ENCODE data around the gene PEX14.

PEX14 gene

GRCh38 chr1:10519016-10519417, 44.3 kb downstream of the PEX14 start:
- no peak for DNase-seq (ENCODE audit: low spot score)

DNA sequence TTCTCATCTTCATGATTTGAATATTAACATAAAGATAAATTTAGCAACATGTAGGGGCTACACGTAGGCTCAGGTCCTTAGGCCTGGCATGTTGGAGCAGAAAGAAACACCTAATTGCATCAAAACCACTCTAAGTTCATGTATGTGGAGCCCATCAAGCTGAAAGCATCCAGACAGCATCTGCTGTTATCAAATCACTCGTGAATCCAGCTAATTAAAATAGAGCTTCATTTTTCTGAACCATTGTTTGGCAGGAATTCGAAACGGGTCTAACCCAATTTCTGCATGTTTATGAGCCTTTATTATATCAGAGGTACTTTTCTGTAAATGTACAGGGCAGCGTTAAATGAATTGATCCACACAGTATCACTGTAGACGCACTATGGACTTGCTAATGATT, 45.7 kb downstream of the PEX14 start:
- DNase-seq (ENCODE audit: low spot score), result no peak

DNA sequence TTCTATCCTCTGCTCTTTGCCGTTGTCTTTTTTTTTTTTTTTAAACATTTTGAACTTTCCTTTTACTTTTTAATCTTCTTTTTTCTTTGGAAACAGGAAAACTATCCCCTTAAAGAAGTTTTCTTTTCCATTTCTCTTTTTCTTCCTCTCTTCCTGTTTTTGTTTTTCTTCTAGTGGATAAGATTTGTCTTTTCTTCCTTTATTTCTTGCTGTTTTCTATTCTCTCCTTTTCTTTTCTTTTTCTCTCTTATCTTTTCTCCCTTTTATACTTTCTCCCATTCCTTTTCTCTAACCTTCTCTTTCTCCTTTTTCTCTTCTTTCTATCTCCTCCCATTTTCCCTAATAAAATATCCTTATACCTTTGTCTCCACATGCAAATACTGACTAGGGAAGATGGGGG, 46.2 kb downstream of the PEX14 start:
- DNase-seq (ENCODE audit: low spot score), result no peak

DNA sequence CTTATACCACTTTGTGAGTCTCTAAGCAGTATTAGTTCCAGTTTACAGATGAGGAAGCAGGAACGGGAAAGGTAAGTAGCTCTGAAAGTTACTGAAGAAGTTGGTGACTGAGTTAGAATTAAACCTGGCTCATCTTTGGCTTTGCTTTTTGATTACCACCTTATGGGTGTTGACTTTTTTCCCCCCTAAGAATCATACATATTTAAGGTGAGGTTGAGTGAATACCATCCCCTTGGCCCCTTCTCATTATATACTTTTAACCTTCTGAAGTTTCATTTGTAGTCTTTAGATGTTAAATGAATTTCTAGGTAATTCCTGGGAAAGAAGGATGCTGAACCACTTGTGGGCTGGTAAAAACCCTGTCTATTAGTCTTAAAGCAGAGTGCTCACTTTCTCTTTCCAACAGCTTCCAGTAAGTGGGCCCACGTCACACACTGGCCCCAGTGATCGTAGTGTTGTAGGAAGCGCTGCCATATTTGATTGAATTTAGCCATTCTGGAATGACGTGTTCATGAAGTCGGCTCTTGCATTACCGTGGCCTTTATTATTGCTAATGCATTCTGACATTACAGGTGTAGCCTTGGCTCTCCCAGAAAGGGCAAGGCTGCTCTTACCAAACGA, 46.9 kb downstream of the PEX14 start:
- DNase-seq (ENCODE audit: low spot score), result no peak

GRCh38 chr1:10522322-10522860, 47.6 kb downstream of the PEX14 start:
- DNase-seq (ENCODE audit: low spot score), result no peak

DNA sequence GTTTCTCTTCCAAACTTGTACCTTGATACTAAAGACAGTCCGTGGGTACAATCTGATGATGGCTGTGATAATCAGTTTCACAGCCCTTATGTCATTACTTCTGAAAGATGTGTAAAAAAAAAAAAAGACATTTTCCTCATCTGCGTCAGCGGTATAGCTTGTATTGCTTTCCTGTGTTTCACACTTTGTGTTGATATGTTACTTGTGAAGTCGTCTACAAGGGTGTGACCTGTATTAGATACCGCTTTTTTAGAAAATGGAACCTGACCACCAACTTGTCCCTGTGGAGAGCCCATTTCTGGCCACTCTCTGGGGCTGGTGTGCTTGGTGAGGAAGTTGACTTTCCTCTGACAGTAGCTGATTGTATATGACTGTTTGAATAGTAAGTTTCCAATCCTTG, 50.5 kb downstream of the PEX14 start:
- no peak for DNase-seq (ENCODE audit: low spot score)

DNA sequence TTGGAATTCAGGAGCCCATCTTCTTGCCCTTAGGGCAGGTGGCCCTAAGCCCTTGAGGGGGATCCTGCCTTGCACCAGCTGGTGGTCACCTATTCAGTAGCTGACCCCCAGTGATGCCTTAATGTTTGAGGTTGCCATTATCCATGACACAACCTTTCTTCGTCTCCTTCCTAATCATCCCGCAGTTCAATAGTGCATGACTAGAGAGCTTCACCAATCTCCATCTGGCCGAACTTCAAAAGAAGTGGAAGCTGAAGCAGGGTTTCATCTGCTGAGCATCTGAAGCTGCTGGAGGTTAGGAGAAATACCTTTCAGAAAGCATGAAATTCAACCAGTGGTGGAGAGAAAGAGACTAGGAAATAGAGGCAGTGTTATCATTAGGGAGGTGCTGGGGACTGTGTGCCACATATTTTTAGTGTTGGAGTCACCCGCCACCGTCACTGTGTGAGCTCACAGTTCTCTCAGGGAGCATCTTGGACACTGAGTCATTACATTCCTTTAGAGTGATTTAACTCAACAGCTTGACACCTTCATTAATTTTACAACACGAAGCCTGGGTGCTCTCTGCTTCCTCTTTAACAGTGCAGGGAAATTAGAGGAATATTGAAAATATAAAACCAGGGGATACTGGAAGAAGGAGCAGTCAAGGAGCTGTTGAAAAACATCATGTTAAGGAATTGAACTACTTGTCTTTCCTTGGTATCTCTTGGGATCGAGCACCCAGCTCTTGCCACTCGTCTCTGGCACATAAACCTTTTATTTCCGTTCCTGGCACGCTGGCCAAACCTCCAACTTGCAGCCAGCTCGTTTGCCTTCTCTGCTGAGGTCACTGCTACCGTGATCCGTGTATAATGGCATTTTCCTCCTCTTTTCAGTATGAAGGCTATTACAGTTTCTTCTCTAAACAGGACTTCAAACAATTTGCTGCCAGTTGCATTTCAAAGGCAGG, 53.6 kb downstream of the PEX14 start:
- no peak for DNase-seq (ENCODE audit: low spot score)

DNA sequence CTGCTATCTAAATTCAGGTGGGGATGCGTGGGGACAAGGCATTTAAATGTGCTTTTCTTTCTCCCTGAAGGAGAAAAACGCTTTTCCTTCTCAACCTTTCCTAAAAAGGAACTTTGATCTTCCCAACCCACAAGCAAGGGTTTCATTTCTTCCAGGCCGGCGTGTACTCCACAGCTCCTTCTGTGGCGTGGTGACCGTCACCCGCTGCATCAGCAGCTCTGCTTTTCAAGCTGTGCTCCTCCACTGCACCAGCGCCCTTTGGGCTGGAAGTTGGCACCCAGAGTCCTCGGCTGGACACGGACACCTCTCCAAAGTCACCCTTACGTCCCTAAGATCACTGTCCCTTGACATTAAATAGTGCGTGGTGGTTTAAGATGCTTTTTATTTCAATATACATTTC, 54.3 kb downstream of the PEX14 start:
- DNase-seq (ENCODE audit: low spot score), result no peak

DNA sequence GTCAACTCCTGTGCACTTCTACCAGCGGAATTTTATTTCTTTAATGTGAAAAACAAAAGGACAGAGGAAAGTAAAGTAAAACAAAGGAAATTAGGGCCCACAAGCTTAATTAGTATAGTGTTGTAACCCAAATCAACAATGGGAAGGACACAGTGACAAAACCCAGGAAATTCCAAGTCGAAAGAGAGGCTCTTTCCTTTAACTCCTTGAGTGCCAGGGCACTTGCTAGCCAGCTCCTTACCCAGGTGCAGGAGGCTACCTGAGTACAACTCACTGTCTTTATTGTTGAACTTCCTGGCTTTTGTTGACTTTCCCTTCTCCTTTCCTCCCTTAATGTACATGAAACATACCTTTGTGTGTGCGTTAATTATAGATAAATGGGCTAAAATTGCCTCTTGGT, 55.0 kb downstream of the PEX14 start:
- no peak for DNase-seq (ENCODE audit: low spot score)

- peak; percentile 82 for DNase-seq (ENCODE audit: low spot score)
Observed at GRCh38 chr1:10530281-10530740, 55.6 kb downstream of the PEX14 start.

DNA sequence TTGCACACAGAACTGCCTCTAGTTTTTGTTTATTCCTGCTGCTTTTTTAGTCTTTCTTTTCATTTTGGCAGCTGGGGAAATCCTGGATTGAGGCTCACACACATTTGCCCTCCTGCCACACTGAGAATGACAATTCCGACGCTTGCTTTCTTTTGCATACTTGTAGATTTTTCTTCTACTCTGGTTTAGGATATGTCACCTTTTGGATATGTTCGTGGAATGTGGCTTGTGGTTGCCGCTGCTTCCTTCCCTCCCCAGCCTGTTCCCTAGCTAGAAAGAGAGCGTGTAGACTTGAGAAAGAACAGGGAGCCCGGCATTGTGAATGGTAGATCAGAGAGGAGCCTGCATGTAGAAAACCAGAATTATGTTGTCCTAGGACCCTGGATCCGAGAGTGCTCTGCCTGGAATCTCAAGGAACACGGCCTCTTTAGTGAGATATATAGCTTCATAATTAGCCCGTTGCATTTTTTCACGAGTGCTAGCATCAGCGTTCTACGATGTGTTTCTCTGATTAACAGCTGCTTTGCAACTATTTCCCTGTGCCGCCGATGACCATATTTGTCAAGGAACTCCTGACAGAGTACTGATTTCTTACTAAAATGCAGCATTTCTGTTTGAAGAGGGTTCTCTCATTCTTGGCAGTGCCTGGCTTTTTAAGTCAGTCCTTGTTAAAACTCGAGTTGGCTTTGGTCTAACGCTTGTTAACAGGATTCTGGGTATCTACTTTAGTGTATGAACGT, 56.2 kb downstream of the PEX14 start:
- DNase-seq (ENCODE audit: low spot score), result no peak

DNA sequence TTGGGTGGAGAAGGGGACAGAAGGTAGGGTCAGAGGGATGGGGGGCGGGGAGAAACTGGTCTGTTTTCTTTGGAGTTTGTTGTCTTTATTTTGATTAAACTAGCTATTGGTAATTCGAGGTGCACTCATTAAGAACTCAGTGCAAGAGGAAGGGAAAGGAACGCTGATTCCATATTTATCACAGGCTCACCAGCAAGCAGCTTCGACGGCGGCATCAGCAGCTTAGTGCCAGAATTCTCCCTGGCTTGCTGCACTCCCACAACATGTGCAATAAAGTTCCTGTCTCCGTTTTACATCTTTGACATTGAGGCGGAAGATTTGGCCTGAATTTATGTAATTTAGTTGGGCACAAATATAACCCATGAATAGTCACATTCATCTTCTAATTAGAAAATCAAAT, 57.6 kb downstream of the PEX14 start:
- DNase-seq (ENCODE audit: low spot score), result no peak

DNA sequence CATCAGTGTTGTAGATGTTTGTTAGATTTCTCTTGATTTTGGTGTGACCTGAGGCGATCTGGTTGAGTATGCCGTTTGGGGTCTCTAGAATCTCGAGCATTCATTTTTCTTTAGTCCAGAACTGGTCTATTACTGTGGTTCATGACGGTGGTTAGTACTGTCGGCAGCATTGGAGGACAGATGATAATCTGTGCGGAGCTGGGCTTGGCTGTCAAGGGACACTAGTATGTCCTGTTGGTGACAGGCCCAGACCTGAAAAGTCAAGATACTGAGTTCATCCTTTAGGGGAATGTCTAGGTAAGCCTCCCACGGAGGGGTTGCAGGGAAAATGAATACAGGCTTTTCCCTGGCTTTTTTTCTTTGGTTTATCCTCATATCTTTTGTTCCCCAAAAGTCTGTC, 59.8 kb downstream of the PEX14 start:
- DNase-seq (ENCODE audit: low spot score), result no peak

DNA sequence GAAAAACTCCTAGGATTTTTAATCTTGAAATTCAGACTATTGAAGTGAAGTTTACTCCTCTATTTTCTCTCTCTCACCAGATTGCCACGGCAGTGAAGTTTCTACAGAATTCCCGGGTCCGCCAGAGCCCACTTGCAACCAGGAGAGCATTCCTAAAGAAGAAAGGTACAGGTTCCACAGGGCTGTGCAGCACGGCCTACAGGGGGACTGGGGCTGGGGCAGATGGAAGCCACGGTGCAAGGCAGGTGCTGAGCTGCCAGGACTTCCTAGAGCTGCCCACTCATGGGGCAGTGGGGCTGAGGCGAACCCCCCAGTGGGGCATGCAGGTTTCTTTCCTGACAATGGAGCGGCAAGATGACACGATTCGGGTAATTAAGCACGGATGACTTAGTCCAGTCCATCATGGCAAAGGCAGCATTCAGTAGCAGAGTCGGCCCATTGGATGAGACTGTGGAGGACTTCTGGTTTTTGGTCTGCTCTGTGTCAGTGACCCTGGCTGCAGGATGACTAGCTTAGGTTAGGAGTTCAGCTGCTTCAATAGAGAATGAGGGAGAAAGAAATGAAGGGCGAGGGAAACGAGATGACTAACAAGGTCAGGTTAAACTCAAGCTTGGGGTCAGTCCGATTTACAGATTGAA, 61.5 kb downstream of the PEX14 start:
- DNase-seq (ENCODE audit: low spot score), result no peak

DNA sequence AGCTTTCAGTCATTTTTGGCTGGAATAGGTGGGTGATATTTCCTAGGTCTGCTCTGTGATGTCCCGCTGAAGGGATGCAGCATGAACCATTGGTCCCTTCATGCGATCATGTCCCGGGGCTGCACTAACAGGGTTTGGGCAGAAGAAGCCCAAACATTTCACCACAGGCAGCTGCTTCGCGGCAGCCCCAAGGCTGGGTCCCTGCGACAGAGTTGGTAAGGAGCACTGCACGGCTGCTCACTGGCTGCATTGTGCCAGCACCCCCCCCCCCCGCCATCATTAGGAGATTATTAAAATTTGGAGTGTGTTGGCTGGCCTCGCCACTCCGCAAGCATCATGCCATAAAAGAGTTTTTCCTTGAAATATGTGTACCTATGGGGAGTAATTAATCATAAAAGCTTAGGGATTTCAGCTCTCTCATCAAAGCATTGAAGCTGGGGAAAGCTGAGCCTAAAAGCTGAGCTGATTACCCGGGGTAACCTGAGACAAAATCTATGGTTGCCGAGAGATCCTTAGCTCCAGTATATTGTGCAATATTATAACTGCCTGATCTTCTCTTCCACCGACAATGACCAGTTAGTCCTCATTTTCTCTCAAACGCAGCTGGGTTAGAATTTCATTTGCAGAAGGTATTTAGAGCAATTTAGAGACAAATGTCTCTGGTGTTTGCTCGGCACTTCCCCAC, 62.5 kb downstream of the PEX14 start:
- no peak for DNase-seq (ENCODE audit: low spot score)

GRCh38 chr1:10538646-10539355, 64.1 kb downstream of the PEX14 start:
- no peak for DNase-seq (ENCODE audit: low spot score)

- no peak for DNase-seq (ENCODE audit: low spot score)
Observed at GRCh38 chr1:10539411-10540043, 64.8 kb downstream of the PEX14 start.

DNA sequence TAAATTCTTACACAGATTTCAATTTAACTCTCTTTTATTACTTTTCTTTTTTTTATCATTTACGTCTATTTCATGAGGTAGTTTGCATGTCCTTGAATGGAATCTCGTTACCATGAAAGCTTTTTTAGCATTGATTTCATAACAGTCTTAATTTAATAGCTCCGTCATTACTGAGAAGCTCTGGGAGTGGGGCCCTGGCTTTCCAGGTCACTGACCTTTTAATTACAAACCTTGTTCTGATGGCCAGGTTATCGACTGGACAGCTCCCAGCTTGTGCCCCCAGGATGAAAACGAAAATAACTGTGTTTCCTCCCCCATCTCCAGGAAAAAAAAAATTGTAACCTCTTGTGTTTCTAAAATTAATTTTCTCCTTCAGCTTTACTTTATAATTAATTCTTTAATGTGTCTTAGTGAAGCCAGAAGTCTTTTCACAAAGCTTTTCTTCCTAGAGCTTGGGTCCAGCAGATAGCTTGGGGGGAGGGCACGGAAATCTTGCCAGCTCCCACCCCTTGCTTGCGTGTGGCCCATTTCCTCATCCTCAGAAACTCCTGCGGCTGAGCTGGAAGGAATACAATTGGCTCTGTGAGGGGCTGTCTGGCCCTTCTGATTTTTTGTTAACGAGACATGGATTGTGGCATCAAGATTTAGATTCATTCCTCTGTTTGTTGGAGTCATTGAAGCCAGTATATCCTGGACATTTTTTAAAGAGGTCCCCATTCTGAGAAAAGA, 65.7 kb downstream of the PEX14 start:
- no peak for DNase-seq (ENCODE audit: low spot score)

DNA sequence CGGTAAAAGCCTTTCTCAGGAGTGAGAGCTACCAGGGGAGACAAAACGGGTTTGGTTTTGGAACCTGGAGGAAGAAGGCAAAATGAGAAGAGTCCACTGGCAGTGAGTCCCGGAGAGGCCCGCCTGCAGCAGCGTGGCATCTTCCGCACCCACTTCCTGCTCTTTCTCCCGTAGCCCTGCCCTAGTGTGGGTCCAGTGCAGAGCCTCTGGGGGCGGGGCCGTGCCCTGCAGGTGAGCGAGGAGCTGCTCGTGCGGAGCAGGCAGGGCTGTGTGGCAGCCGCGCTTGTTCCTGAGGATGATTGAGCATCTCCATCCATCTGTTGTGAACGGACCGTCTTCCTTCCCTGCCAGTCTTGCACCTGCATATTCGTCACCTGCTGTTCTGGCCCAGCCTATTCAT, 66.5 kb downstream of the PEX14 start:
- no peak for DNase-seq (ENCODE audit: low spot score)

DNA sequence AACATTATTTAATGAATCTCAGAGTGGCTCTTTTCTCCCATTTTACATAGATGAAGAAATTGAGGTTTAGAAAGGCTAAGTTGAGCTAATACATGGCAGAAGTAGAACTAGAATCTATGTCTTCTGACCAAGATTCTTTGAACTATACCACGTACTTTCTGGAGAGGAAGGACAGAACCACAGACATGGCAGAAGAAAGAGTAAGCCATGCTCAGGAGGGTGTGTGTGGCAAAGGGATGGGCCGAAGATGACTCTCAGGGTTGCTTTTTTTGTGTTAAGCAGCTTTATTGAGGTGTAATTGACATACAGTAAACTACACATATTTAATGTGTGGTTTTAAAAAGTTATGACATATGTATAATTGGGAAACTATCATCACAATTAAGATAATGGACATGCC, 69.5 kb downstream of the PEX14 start:
- no peak for DNase-seq (ENCODE audit: low spot score)

Measured in ecto neural progenitor cell (in vitro differentiated cells).